CD4-positive, alpha-beta T cell treated with Interferon alpha-2 for 1 hour (primary cell): ENCODE measurements around the gene LYST.
"Not testable (repeated sequence)": the region's sequence is repeated elsewhere in the genome, so short reads cannot be mapped to it uniquely, and the experiment has no call there.

ENCODE experiments used
- DNase-seq, 2 donors: peaks; one replicate each; pipeline ENCODE4 v3.0.0-alpha.2; 2020 to 2022

The LYST gene

GRCh38 chr1:235855811-235856429 is 10.8 kb downstream of the LYST start:
- peak in 1 of 2 donors; percentile 28 for DNase-seq

DNA sequence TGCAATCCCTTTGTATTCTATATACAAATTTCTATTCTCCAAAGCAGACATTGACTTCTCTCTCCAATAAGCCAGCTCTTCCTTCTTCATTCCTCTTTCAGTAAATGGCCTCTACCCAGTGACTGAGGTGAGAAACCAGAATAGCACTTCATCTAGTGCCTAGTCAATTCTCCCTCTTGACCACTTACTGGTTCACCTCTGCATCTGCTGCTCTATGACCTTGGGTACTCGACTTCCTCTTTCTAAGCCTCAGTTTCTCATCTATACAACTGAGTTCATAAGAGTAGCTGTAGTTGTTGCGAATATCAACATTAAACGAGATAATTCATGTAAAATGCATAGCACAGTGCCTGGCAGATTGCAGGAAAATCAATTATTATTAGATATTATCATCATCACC is 12.4 kb downstream of the LYST start:
- DNase-seq = no peak

GRCh38 chr1:235853653-235854052 is 13.1 kb downstream of the LYST start:
- DNase-seq = no peak

- DNase-seq = no peak
These were observed 13.8 kb downstream of the LYST start for GRCh38 chr1:235852887-235853286.

DNA sequence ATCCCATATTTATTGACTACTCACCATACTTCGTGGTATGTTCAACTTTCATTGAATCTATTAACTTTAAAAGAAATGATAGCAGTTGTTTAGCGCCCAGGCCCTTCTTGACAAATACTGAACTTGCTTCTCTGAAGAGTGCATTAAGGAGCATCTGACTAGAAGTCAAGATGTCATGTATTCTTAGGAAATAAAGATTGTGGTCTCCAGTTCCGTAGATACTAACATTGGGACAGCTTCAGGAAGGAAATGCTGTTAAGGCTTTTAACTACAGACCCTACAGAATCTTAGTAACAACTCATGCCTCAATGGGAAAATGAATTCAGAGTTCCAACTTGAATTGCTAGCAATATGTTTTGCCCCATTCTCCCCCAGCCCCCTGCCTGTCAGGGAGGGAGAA is 14.8 kb downstream of the LYST start:
- no peak for DNase-seq

DNA sequence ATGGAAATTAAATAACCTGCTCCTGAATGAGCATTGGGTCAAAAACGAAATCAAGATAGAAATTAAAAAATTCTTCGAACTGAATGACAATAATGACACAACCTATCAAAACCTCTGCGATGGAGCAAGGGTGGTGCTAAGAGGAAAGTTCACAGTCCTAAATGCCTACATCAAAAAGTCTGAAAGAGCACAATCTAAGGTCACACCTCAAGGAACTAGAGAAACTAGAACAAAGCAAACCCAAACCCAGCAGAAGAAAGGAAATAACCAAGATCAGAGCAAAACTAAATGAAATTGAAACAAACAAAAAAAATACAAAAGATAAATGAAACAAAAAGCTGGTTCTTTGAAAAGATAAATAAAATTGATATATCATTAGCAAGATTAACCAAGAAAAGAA is 18.5 kb downstream of the LYST start:
- DNase-seq = peak in 1 of 2 donors; percentile 62

DNA sequence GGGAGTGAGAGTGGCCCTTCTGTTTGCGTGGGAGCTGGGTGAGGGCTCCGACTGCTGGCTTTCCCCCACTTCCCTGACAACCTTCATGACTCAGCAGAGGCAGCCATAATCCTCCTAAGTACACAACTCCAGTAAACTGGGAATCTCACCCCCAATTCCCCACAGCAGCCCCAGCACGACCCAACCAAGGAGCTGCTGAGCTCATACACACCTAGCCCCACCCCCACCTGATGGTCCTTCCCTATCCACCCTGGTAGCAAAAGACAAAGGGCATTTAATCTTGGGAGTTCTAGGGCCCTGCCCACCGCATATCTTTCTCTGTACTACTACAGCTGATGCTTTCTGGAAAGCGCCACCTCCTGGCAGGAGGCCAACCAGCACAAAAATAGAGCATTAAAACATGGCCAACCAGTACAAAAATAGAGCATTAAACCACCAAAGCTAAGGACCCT is 21.0 kb downstream of the LYST start:
- not testable (repeated sequence) for DNase-seq

- DNase-seq = no peak
These were observed 21.9 kb downstream of the LYST start for GRCh38 chr1:235844776-235845175.

GRCh38 chr1:235843461-235843961 is 23.2 kb downstream of the LYST start:
- peak in 1 of 2 donors; percentile 37 for DNase-seq

DNA sequence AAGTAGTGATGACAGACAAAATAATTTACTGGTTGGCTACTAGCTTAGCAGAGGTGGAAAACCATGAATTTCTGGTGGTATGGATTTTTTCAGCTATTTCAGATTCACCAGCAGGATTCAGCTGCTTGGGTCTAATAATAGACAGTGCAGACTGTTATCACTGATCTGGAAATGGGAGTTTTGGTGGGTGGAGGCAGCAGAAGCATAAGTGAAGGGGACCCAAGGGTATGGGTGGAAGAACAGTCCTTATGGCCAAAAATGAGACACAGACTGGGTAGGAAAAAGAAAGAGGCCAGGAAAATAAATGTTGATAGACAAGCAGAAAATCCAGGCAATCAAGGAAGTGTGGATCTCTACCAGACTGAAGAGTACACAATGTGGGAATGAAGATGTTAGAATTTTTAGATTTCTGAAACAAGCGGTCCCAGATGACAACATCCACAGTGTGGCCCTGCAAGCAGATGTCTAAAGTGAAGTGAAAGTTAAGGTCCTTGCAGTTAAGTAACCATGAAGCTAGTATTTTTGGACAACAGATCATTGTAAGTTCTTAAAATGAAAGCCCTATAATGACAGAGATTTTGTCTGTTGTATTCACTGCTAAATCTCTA is 24.7 kb downstream of the LYST start:
- DNase-seq = no peak

GRCh38 chr1:235838021-235838420 is 28.7 kb downstream of the LYST start:
- DNase-seq = peak in 1 of 2 donors; percentile 24

DNA sequence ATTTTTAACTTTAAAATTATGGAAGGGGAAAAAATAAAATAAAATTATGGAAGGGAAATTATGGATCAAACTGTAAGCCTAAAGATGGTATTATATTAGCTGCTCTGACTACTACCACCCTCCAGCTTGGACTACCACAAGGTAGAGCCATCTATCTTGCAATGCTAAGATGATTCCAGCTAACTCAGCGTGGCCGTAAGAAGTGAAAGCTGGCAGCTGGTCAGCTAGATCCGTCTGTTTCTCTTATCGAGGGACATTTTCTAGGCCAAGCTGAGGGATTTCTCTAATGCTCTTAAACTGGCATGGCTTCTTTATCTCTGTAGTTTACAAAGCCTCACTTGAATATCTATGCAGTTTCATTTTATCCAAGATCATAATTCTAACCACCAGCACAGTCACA is 31.5 kb downstream of the LYST start:
- no peak for DNase-seq

GRCh38 chr1:235834620-235835019 is 32.1 kb downstream of the LYST start:
- DNase-seq = no peak

DNA sequence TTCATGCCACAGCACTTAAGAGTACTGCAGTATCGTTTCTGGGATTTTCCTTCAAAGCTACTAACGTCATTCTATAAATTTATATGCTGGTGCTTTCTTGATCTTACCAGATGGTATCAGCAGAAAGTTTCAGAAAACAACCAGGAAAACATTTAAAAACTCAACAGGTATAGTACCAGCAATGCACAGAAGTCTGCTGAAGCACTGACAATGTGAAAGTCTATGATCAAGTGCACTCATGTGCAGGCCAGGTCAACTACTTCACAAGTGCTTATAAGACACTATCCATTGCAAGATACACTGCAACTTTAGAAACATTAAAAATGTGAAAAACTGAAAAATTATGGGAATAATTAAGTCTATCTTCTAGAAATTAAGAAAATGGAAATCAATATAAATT is 34.7 kb downstream of the LYST start:
- no peak for DNase-seq

GRCh38 chr1:235831148-235831547 is 35.6 kb downstream of the LYST start:
- DNase-seq = peak in 1 of 2 donors; percentile 18

GRCh38 chr1:235826102-235826854 is 40.4 kb downstream of the LYST start:
- DNase-seq = no peak

DNA sequence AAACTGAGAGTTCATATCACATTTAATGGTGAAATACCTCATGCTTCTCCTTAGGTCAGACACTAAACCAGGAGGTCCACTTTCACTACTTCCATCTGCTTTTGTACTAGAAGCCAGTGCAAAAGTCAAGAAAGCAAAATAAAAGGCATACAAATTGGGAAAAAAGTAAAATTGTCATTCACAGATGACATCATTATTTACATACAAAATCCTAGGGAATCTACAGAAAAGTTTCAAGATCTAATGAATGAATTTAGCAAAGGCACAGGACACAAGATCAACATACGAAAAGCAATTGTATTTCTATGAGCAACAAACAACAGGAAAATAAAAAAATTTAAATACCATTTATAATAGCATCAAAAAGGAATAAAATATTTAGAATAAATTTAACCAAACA is 41.5 kb downstream of the LYST start:
- no peak for DNase-seq

- DNase-seq = no peak
These were observed 43.0 kb downstream of the LYST start for GRCh38 chr1:235823684-235824083.

DNA sequence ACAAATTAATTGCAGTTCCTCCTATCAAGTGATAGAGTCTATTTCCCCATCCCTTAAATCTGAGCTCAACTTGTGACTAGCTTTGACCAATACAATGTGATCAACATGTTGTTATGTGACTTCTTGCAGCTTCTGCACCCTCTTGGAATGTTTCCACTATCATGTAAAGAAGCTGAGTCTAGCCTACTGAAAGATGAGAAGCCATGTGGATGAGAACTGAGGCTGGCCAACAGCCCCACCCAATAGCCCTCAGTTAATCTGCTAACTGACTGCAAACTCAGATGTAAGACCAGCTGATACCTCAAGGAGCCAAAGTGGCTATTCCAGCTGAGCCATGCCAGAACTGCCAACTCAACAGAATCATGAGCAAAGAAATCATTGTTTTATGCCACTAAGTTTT is 44.0 kb downstream of the LYST start:
- no peak for DNase-seq

- no peak for DNase-seq
These were observed 45.2 kb downstream of the LYST start for GRCh38 chr1:235821361-235821981.

GRCh38 chr1:235820061-235820460 is 46.6 kb downstream of the LYST start:
- no peak for DNase-seq

DNA sequence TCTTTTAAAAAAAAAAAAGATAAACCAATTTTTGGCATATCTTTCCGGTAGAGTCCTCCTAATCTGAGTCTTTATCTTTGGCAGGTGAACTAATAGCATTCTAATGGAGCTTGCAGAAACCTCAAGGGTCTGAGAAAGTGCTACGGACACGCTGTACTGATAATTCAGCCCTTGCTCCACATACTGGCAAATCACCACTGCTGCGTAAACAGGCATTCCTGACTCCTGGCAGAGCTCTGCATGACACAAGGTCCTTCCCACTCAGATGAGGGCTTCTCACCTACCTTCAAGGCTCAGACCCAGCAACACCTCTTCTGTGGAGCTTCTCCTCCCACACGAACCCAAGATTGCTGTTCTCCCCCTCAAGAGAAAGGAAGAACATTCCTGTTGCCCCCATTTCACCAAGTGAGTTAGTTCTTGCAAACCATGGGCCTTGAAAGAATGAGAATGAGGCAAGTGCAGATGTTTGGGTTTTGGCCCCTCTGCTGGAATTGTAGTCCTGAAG is 48.0 kb downstream of the LYST start:
- no peak for DNase-seq

- DNase-seq = no peak
These were observed 49.5 kb downstream of the LYST start for GRCh38 chr1:235817101-235817728.
